Ovary (tissue), 9 donors: ENCODE data around the gene PLEKHJ1. TPM values are rescaled to one million over a fixed set of nuclear protein-coding genes. Genes with fewer than 3 reads are reported as not detected.

ENCODE experiments used
- DNase-seq, 5 donors: peaks; one replicate each; pipeline ENCODE4 v3.0.0-alpha.2; 2019 to 2020
- H3K27ac ChIP-seq, 2 donors: fragments of 200-600 bp; one replicate each; pipeline versions ENCODE4 v1.5.1 to v1.8.0; 2019 to 2022
- H3K27me3 ChIP-seq: fragments of 200-600 bp; one replicate; pipeline ENCODE4 v1.8.0; 2022
- H3K36me3 ChIP-seq: fragments of 200-600 bp; sonication (generic); one replicate; pipeline ENCODE4 v1.5.1; 2019
- H3K4me1 ChIP-seq: one replicate; pipeline ENCODE4 v1.8.1; 2013; ENCODE audit warnings: mild to moderate bottlenecking, moderate library complexity; ENCODE audit not compliant: insufficient read depth
- H3K4me3 ChIP-seq: fragments of 200-600 bp; sonication (generic); one replicate; pipeline ENCODE4 v1.5.1; 2017
- H3K9me3 ChIP-seq, 2 donors: fragments of 200-600 bp in 1 of 2; sonication (generic) in 1 of 2; one replicate each; pipeline versions ENCODE4 v1.5.1 to v1.8.1; 2013 to 2019; ENCODE audit warnings: mild to moderate bottlenecking in 1 of 2, moderate library complexity in 1 of 2
- CTCF ChIP-seq, 3 donors: fragments of 450-650 bp in 2 of 3; fragments of 200-600 bp in 1 of 3; IDR thresholded peaks; one replicate each; pipeline versions ENCODE4 v1.5.1 to v1.8.0; 2016 to 2022; ENCODE audit warnings: antibody characterized with exemption in 3 of 3, mild to moderate bottlenecking in 1 of 3
- EP300 ChIP-seq: sonication (generic); formaldehyde crosslinking; IDR thresholded peaks from one replicate; pipeline ENCODE4 v1.6.1; 2017; ENCODE audit warnings: antibody characterized with exemption
- POLR2A ChIP-seq: fragments of 450-650 bp; IDR thresholded peaks from one replicate; pipeline ENCODE4 v1.6.1; 2017; ENCODE audit warnings: antibody characterized with exemption, mild to moderate bottlenecking, moderate library complexity
- whole genome bisulfite sequencing, 3 donors: extraction: QIAGEN DNeasy Blood & Tissue Kit in 1 of 3; methylation state at CpG; one replicate each; pipeline versions ENCODE4 v1.1.5 to v1.1.7; 2013 to 2017; 5-methylcytosine and 5-hydroxymethylcytosine counted together
- intact Hi-C, 4 donors: fragments of 100-400 bp; cut with DNase I; formaldehyde crosslinking; loops; one replicate each; pipeline versions ENCODE4 v1.11.0 to v1.15.1; 2022 to 2023
- polyA plus RNA-seq, 2 donors: library from polyadenylated mRNA; stranded (reverse); fragments of 200-250 nt in 1 of 2; fragments of 350-450 nt in 1 of 2; fragmentation: Illumina TruSeq in 1 of 2; extraction: RNeasy Lipid Tissue Mini Kit (QIAGEN cat#74804) in 1 of 2; gene quantifications; one replicate each; pipeline ENCODE4 v1.2.3, GENCODE V29; 2013 to 2014
- total RNA-seq, 7 donors: library from RNA; depleted of rRNA in 2 of 7; stranded (reverse); fragments of >200 nt in 2 of 7; fragmentation: NEBNext Ultra II Directional in 3 of 7; extraction: Animal tissue kit (Norgen Biotek cat#: 25700) in 3 of 7; gene quantifications; one replicate each; pipeline versions ENCODE4 v1.1.0 to v1.2.4, GENCODE V29; 2016 to 2023
- donor health status: DM: no; HTN: no; CAD: no; lungs with moderate emphysema.
- donor health status: DM: no; HTN: no; CAD: no.
- donor health status: Bipolar disorder and iron deficiency.
- donor health status: DM: yes; HTN: yes; CAD: no.
- donor health status: DM: no; HTN: no; CAD: no.
- donor health status: DM: yes; HTN: yes; CAD: no.

PLEKHJ1 gene
- total and polyA plus RNA-seq, 9 donors, result 17.1 to 57.9 (median 46.8) TPM

GRCh38 chr19:2189880-2190279 is 46.2 kb downstream of the PLEKHJ1 start:
- TF ChIP-seq EP300, result no peak
- no peak for TF ChIP-seq POLR2A
- no peak for TF ChIP-seq CTCF (IDR thresholded peaks at IDR 0.05)
- DNase-seq, result no peak
- WGBS, 3 donors, result 73 to 83% (median 75%) methylated on average over 12 to 16 of the region's 16 CpGs
- Histone ChIP-seq H3K27ac (no peak overlapping the region), H3K4me3 (no peak overlapping the region), H3K4me1 (peaks cover 14% of the 10 kb centered on the region), H3K36me3 (no peaks in the 10 kb centered on the region), H3K9me3 (no peaks in the 10 kb centered on the region), H3K27me3 (no peaks in the 10 kb centered on the region)
- intact Hi-C loops, result no loop called here

DNA sequence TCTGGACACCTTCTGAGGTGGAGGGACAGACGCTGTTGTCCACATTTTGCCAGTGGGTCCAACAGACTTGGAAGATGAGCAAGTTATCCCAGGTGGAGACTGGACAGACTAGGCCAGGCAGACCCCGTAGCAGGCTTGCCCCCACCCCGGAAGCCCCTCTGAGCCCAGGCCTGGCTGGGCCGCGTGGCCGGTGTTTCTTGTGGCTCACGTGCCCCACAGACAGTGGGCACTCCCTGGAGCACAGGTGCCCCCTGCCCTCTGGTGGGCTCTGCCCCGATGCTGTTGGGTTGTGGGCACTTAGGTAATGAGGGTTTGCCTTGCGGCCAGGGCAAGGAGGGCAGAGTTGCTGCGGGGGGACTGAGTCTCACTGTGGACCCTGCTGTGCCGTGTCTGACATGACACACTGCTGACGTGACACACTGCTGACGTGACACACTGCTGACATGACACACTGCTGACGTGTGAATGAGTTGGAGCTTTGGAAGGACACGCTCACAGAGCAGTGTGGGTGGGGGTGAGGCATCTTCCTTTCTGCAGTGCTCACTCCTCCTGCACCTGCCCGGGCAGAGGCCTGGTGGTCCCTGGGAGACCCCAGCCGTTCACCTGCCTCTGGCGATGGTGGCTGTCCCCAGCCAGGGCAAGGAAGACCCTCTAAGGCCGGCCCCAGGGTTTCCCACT is 47.3 kb downstream of the PLEKHJ1 start:
- TF ChIP-seq EP300 (no peak), CTCF (IDR thresholded peaks at IDR 0.05) (no peak), POLR2A (no peak)
- H3K4me3 ChIP-seq, result no peak overlapping the region
- H3K4me1 ChIP-seq, result peaks cover 14% of the 10 kb centered on the region
- no peaks in the 10 kb centered on the region for H3K36me3 ChIP-seq
- 89 to 92% (median 89%) methylated on average over 18 to 19 of the region's 19 CpGs for WGBS, 3 donors
- DNase-seq, result no peak
- intact Hi-C loops, result no loop called here
- no peak overlapping the region for H3K27ac ChIP-seq
- no peaks in the 10 kb centered on the region for H3K27me3 ChIP-seq
- H3K9me3 ChIP-seq, result no peaks in the 10 kb centered on the region

- intact Hi-C loops, result no loop called here
- no peak for DNase-seq
- WGBS, 3 donors, result 57 to 64% (median 62%) methylated on average over 13 of the region's 13 CpGs
- no peaks in the 10 kb centered on the region for H3K36me3 ChIP-seq
- H3K27ac ChIP-seq, result no peak overlapping the region
- peaks cover 14% of the 10 kb centered on the region for H3K4me1 ChIP-seq
- no peaks in the 10 kb centered on the region for H3K27me3 ChIP-seq
- H3K9me3 ChIP-seq, result no peaks in the 10 kb centered on the region
- no peak overlapping the region for H3K4me3 ChIP-seq
- TF ChIP-seq EP300, result no peak
- TF ChIP-seq CTCF (IDR thresholded peaks at IDR 0.05), result no peak
- no peak for TF ChIP-seq POLR2A
Observed at GRCh38 chr19:2187159-2187558, 49.0 kb downstream of the PLEKHJ1 start.

DNA sequence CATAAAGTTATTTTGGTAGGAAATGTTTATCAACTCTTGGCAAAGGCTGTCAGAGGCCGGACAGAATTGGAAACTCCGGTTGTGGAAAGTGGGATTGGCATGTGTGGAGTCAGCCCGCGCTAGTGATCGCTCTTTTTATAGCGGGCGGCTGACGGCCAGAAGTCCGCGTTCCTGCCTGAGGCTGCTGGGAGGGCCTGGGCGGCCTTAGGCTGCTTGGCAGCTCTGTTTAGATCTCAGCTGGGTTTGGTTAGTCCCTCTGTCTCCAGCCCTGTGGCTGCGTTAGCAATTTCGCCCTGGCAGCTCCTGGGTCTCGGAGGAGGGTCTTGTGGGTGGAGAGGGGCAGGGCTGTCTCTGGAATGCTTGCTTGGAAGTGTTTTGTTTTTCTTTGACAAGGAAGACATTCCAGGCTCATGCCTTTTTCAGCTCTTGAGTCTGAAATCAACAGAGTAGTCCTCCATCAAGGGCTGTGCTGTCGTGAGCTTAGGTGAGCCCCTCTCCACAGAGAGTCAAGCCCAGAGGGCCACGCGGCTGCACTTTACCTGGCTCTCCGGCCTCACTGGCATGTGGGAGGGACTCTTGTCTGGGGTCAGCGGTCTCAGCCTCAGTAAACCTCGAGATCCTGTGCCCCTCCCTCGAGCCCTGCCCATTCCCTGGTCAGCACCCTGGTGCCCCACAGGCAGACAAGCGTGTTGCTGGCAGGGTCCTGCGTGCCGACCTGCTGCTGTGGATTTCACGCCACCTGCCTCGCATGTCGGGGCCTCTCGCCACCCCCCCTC is 49.9 kb downstream of the PLEKHJ1 start:
- H3K27ac ChIP-seq, result peak overlapping the region in 1 of 2 donors; percentile 53
- peak; percentile 76 to 85 (median 80) for DNase-seq
- WGBS, 3 donors, result 10 to 19% (median 12%) methylated on average over 28 of the region's 28 CpGs
- no peaks in the 10 kb centered on the region for H3K9me3 ChIP-seq
- no peaks in the 10 kb centered on the region for H3K27me3 ChIP-seq
- intact Hi-C loops, result no loop called here
- H3K4me1 ChIP-seq, result peaks cover 14% of the 10 kb centered on the region
- no peak for TF ChIP-seq CTCF (IDR thresholded peaks at IDR 0.05)
- no peak for TF ChIP-seq EP300
- TF ChIP-seq POLR2A, result no peak
- H3K36me3 ChIP-seq, result no peaks in the 10 kb centered on the region
- no peak overlapping the region for H3K4me3 ChIP-seq
